Endothelial cell of umbilical vein (primary cell): ENCODE measurements around the gene MPEG1. TPM values are rescaled to one million over a fixed set of nuclear protein-coding genes. Genes with fewer than 3 reads are reported as not detected.

ENCODE experiments used
- BruUV-seq: library from RNA; stranded (reverse); fragments of 400-500 nt; replicated peaks from 2 replicates; lab custom pipeline; 2021; lab: Mats Ljungman, UMichigan
- CTCF ChIA-PET: fragments of 300-600, 350-600 bp; sonication (Branson Sonifier 250); formaldehyde crosslinking; loops from one replicate; lab custom pipeline; 2021; ENCODE audit warnings: antibody characterized with exemption, inconsistent platforms; lab: Charles Lee
- POLR2A ChIA-PET: fragments of 300-600, 350-600 bp; sonication (Branson Sonifier 250); formaldehyde crosslinking; loops from one replicate; lab custom pipeline; 2021; ENCODE audit warnings: antibody characterized with exemption, inconsistent platforms; lab: Charles Lee
- DNase-seq: peaks from one replicate; pipeline ENCODE4 v3.0.0-alpha.2; 2011; ENCODE audit warnings: low read depth, low spot score
- FAIRE-seq: peaks from 2 replicates; lab custom pipeline; 2011; peaks lifted over from hg19 to GRCh38; lab: Jason Lieb, UNC
- H2AFZ ChIP-seq: 2 replicates; pipeline ENCODE4 v1.6.0; 2012; ENCODE audit warnings: low read depth, low read length, control low read depth, inconsistent platforms
- H3K27ac ChIP-seq: 2 replicates; pipeline ENCODE4 v1.5.1; 2011; ENCODE audit warnings: low read depth, mild to moderate bottlenecking, control low read depth, low read length, moderate library complexity; ENCODE audit not compliant: insufficient read depth
- H3K27me3 ChIP-seq, 2 experiments: 2 replicates each; pipeline versions ENCODE4 v1.6.0 to v1.6.1; 2011; ENCODE audit warnings: low read length in 2 of 2, mixed read lengths in 1 of 2; ENCODE audit not compliant: control insufficient read depth in 2 of 2, insufficient read depth in 2 of 2
- H3K36me3 ChIP-seq, 2 experiments: 2 replicates in 1 of 2; 3 replicates in 1 of 2; pipeline ENCODE4 v1.5.1; 2011; ENCODE audit warnings: low read length in 2 of 2, mild to moderate bottlenecking in 1 of 2, moderate library complexity in 1 of 2; ENCODE audit not compliant: control insufficient read depth in 2 of 2, insufficient read depth in 2 of 2; ENCODE audit errors: extremely low read depth in 1 of 2
- H3K4me1 ChIP-seq: 3 replicates; pipeline ENCODE4 v1.5.1; 2011; ENCODE audit warnings: mild to moderate bottlenecking, low read length; ENCODE audit not compliant: control insufficient read depth, insufficient read depth; ENCODE audit errors: extremely low read depth
- H3K4me2 ChIP-seq: 2 replicates; pipeline ENCODE4 v1.6.1; 2011; ENCODE audit warnings: low read length, control low read depth, mixed read lengths; ENCODE audit not compliant: insufficient read depth
- H3K4me3 ChIP-seq, 3 experiments: fragments of 200-600 bp in 1 of 3; sonication (generic), shearing (Covaris generic) in 1 of 3; replicated peaks in 1 of 3; 2 replicates each; pipeline ENCODE4 v1.5.1; 2011 to 2016; ENCODE audit warnings: control low read depth in 3 of 3, low read length in 3 of 3, mild to moderate bottlenecking in 2 of 3, inconsistent platforms in 1 of 3, low read depth in 1 of 3, moderate library complexity in 1 of 3; ENCODE audit not compliant: insufficient read depth in 1 of 3
- H3K79me2 ChIP-seq: 2 replicates; pipeline ENCODE4 v1.6.0; 2012; ENCODE audit warnings: low read length, inconsistent platforms; ENCODE audit not compliant: control insufficient read depth, insufficient read depth
- H3K9ac ChIP-seq: replicated peaks from 2 replicates; pipeline ENCODE3; 2011; ENCODE audit warnings: low read length, control low read depth; ENCODE audit not compliant: insufficient read depth; ENCODE audit errors: extremely low read depth
- H3K9me1 ChIP-seq: replicated peaks from 3 replicates; pipeline ENCODE4 v1.6.0; 2011; ENCODE audit warnings: mild to moderate bottlenecking, low read length; ENCODE audit not compliant: control insufficient read depth, insufficient read depth; ENCODE audit errors: extremely low read depth
- H3K9me3 ChIP-seq: replicated peaks from 2 replicates; pipeline ENCODE4 v1.5.1; 2012; ENCODE audit warnings: low read length, inconsistent platforms; ENCODE audit not compliant: control insufficient read depth, insufficient read depth
- H4K20me1 ChIP-seq: replicated peaks from 2 replicates; pipeline ENCODE3; 2011; ENCODE audit warnings: mild to moderate bottlenecking, low read length; ENCODE audit not compliant: control insufficient read depth, insufficient read depth; ENCODE audit errors: extremely low read depth
- EZH2 ChIP-seq: IDR thresholded peaks from 2 replicates; pipeline ENCODE4 v1.6.1; 2012; ENCODE audit warnings: borderline replicate concordance, low read depth, mild to moderate bottlenecking, moderate library complexity, low read length, inconsistent platforms; ENCODE audit not compliant: severe bottlenecking
- FOS ChIP-seq: IDR thresholded peaks from 2 replicates; pipeline ENCODE4 v1.6.1; 2011; ENCODE audit warnings: mild to moderate bottlenecking, low read length, moderate library complexity, borderline replicate concordance; ENCODE audit not compliant: insufficient read depth
- GATA2 ChIP-seq: IDR thresholded peaks from 2 replicates; pipeline ENCODE4 v1.7.0; 2011; ENCODE audit warnings: low read depth, mild to moderate bottlenecking, moderate library complexity, mixed read lengths, low read length; ENCODE audit not compliant: insufficient read length, insufficient read depth
- JUN ChIP-seq: IDR thresholded peaks from 2 replicates; pipeline ENCODE4 v1.6.1; 2011; ENCODE audit warnings: borderline replicate concordance, low read depth; ENCODE audit not compliant: insufficient read length, insufficient read depth
- MAX ChIP-seq: IDR thresholded peaks from 2 replicates; pipeline ENCODE4 v1.6.1; 2011; ENCODE audit not compliant: insufficient read depth, insufficient read length
- MYC ChIP-seq: IDR thresholded peaks from one replicate; pipeline ENCODE4 v1.6.1; 2011; ENCODE audit warnings: mild to moderate bottlenecking, low read depth, low read length
- POLR2A ChIP-seq: IDR thresholded peaks from 2 replicates; pipeline ENCODE4 v1.6.1; 2012; ENCODE audit warnings: low read depth, mild to moderate bottlenecking, control low read depth, low read length
- POLR2AphosphoS5 ChIP-seq: IDR thresholded peaks from 2 replicates; pipeline ENCODE4 v1.6.1; 2012; ENCODE audit warnings: low read depth, mild to moderate bottlenecking, control low read depth, low read length, moderate library complexity; ENCODE audit not compliant: insufficient read depth
- dilution Hi-C: fragments of 300-500 bp; cut with MboI; formaldehyde crosslinking; loops from one replicate; pipeline ENCODE4 v1.15.0; 2019; ENCODE audit warnings: low sequenced_read_pairs; ENCODE audit not compliant: extremely low pct_ligation_motif_present
- intact Hi-C: fragments of 100-400 bp; cut with micrococcal nuclease; formaldehyde crosslinking; loops from one replicate; pipeline ENCODE4 v1.10.0; 2022
- polyA plus RNA-seq, 4 experiments: library from polyadenylated mRNA; depleted of rRNA in 3 of 4; stranded (reverse) in 3 of 4; unstranded in 1 of 4; fragments of >200 nt; gene quantifications; 2 replicates each; pipeline versions ENCODE4 v1.2.1 to v1.2.3, GENCODE V29; 2011 to 2012; ENCODE audit warnings: missing spikeins in 1 of 4
- total RNA-seq: library from RNA; stranded (reverse); gene quantifications from 2 replicates; pipeline ENCODE4 v1.2.3, GENCODE V29; 2021
- TF ChIP-seq, protein P1 (sequence below), 2 donors: IDR thresholded peaks; 1 replicate in 1 of 2; 2 replicates in 1 of 2; pipeline ENCODE4 v1.5.1; 2011; ENCODE audit warnings: low read length in 2 of 2, mild to moderate bottlenecking in 2 of 2, moderate library complexity in 2 of 2, control low read depth in 1 of 2, inconsistent platforms in 1 of 2, low read depth in 1 of 2; ENCODE audit not compliant: insufficient read depth in 1 of 2; ENCODE audit errors: extremely low read depth in 1 of 2

Gene MPEG1
- total and polyA plus RNA-seq, 2 donors (not counting 3 experiments of a cell fraction or from before 2014, with no cell fraction given), result not detected

- Histone ChIP-seq H3K79me2 (no peaks in the 10 kb centered on the region), H3K27ac (no peak overlapping the region), H3K9ac (no peak overlapping the region), H3K4me3 (no peak overlapping the region), H3K4me1 (no peaks in the 10 kb centered on the region), H3K27me3 (no peaks in the 10 kb centered on the region), H3K9me3 (no peaks in the 10 kb centered on the region), H2AFZ (no peak overlapping the region), H3K9me1 (no peaks in the 10 kb centered on the region), H3K4me2 (no peak overlapping the region), H4K20me1 (no peaks in the 10 kb centered on the region), H3K36me3 (no peaks in the 10 kb centered on the region)
- no TSS peak for BruUV-seq
- dilution Hi-C loops (no loop called here), intact Hi-C loops (no loop called here)
- ChIA-PET CTCF (interaction anchor here (1.1 to 7.5 kb wide), 4 partner anchors 10 to 47 kb away, joined by 5 to 143 read pairs (median 6); partner anchors contain the start of gene DTX4), POLR2A (no interaction called here)
- FAIRE-seq (no peak), DNase-seq (no peak)
- TF ChIP-seq EZH2 (no peak), JUN (no peak), POLR2AphosphoS5 (no peak), GATA2 (no peak), MAX (no peak), POLR2A (no peak), MYC (no peak), FOS (no peak)
- TF ChIP-seq, protein P1, sequence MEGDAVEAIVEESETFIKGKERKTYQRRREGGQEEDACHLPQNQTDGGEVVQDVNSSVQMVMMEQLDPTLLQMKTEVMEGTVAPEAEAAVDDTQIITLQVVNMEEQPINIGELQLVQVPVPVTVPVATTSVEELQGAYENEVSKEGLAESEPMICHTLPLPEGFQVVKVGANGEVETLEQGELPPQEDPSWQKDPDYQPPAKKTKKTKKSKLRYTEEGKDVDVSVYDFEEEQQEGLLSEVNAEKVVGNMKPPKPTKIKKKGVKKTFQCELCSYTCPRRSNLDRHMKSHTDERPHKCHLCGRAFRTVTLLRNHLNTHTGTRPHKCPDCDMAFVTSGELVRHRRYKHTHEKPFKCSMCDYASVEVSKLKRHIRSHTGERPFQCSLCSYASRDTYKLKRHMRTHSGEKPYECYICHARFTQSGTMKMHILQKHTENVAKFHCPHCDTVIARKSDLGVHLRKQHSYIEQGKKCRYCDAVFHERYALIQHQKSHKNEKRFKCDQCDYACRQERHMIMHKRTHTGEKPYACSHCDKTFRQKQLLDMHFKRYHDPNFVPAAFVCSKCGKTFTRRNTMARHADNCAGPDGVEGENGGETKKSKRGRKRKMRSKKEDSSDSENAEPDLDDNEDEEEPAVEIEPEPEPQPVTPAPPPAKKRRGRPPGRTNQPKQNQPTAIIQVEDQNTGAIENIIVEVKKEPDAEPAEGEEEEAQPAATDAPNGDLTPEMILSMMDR (IDR thresholded peaks at IDR 0.05; ENCODE audit: extremely low read depth in 1 of 2, insufficient read depth in 1 of 2, low read depth in 1 of 2, low read length in 2 of 2), result no peak
Measured at GRCh38 chr11:59204746-59205145, 8.0 kb downstream of the MPEG1 start.
